HG03520 (cell line): ENCODE data around the gene ARGLU1.

Experiments
- ATAC-seq: cut with Tn5 transposase; IDR thresholded peaks from one replicate; pipeline ENCODE4 v1.9.1; 2021; ENCODE audit warnings: mild to moderate bottlenecking, moderate library complexity; ENCODE audit not compliant: unreplicated experiment

ARGLU1 gene

GRCh38 chr13:106588367-106588766 is 20.4 kb upstream of the ARGLU1 start:
- ATAC-seq = no peak

GRCh38 chr13:106587787-106588186 is 19.9 kb upstream of the ARGLU1 start:
- no peak for ATAC-seq

- no peak for ATAC-seq
Measured at GRCh38 chr13:106586648-106587166, 18.8 kb upstream of the ARGLU1 start.

GRCh38 chr13:106581225-106581624 is 13.3 kb upstream of the ARGLU1 start:
- ATAC-seq = no peak

- no peak for ATAC-seq
Measured at GRCh38 chr13:106575896-106576295, 8.0 kb upstream of the ARGLU1 start.

- no peak for ATAC-seq
Measured at GRCh38 chr13:106573868-106574267, 5.9 kb upstream of the ARGLU1 start.

- ATAC-seq = no peak
Measured at GRCh38 chr13:106573284-106573846, 5.4 kb upstream of the ARGLU1 start.

- no peak for ATAC-seq
Measured at GRCh38 chr13:106570299-106570852, 2.4 kb upstream of the ARGLU1 start.

- no peak for ATAC-seq
Measured at GRCh38 chr13:106569233-106570095, 1.5 kb upstream of the ARGLU1 start.

GRCh38 chr13:106568299-106569003 is 514 bp upstream of the ARGLU1 start:
- ATAC-seq = peak; percentile 31

- peak; percentile 28 for ATAC-seq
Measured at GRCh38 chr13:106566641-106567473, 1.1 kb downstream of the ARGLU1 start.

GRCh38 chr13:106565127-106565775 is 2.7 kb downstream of the ARGLU1 start:
- ATAC-seq = no peak

- ATAC-seq = no peak
Measured at GRCh38 chr13:106562301-106562700, 5.6 kb downstream of the ARGLU1 start.

GRCh38 chr13:106561551-106562170 is 6.3 kb downstream of the ARGLU1 start:
- ATAC-seq = peak; percentile 85

- ATAC-seq = no peak
Measured at GRCh38 chr13:106560821-106561220, 7.1 kb downstream of the ARGLU1 start.

GRCh38 chr13:106558527-106558926 is 9.4 kb downstream of the ARGLU1 start:
- ATAC-seq = no peak

GRCh38 chr13:106555631-106556328 is 12.2 kb downstream of the ARGLU1 start:
- ATAC-seq = no peak

GRCh38 chr13:106551751-106552150 is 16.2 kb downstream of the ARGLU1 start:
- no peak for ATAC-seq

- ATAC-seq = no peak
Measured at GRCh38 chr13:106551350-106551749, 16.6 kb downstream of the ARGLU1 start.
